Measurements from ENCODE around the gene SRC.

GRCh38 chr20:37430778-37431460 lies 85.0 kb downstream of the SRC start:
- no peak for TF ChIP-seq POLR2AphosphoS5 (IDR thresholded peaks at IDR 0.05)
- no peak for TF ChIP-seq CTCF (IDR thresholded peaks at IDR 0.05)
- no peak for TF ChIP-seq EP300 (IDR thresholded peaks at IDR 0.05)
- no peak for TF ChIP-seq POLR2A (IDR thresholded peaks at IDR 0.05)

All from gastroesophageal sphincter (tissue), 3 donors.